ENCODE data around the gene SLC26A4.

DNA sequence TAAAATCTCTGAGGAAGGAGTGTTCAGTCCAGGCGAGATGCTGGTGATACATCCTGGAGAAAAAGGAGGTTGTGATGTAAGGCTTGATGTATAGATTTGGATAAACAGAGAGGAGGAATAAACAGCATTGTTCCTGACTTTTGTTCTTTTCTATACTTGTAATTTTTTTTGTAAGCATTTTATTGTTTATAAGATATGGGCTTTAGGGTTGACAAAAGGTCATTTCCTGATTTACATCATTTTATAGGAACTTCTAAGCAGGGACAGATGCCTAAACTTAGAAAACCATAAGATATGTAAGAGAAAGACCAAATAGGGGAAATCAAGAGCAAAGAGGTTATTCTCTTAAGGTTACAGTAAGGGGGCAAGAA is 16.7 kb upstream of the SLC26A4 start:
- TF ChIP-seq, protein P1, sequence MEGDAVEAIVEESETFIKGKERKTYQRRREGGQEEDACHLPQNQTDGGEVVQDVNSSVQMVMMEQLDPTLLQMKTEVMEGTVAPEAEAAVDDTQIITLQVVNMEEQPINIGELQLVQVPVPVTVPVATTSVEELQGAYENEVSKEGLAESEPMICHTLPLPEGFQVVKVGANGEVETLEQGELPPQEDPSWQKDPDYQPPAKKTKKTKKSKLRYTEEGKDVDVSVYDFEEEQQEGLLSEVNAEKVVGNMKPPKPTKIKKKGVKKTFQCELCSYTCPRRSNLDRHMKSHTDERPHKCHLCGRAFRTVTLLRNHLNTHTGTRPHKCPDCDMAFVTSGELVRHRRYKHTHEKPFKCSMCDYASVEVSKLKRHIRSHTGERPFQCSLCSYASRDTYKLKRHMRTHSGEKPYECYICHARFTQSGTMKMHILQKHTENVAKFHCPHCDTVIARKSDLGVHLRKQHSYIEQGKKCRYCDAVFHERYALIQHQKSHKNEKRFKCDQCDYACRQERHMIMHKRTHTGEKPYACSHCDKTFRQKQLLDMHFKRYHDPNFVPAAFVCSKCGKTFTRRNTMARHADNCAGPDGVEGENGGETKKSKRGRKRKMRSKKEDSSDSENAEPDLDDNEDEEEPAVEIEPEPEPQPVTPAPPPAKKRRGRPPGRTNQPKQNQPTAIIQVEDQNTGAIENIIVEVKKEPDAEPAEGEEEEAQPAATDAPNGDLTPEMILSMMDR (IDR thresholded peaks at IDR 0.05) = no peak
- TF ChIP-seq EZH2 (IDR thresholded peaks at IDR 0.05; ENCODE audit: borderline replicate concordance, insufficient read depth, low read depth, low read length, poor library complexity, severe bottlenecking) = no peak
